B cell (primary cell): ENCODE data around the gene GALNT4. TPM values are rescaled to one million over a fixed set of nuclear protein-coding genes. Genes with fewer than 3 reads are reported as not detected.

ENCODE experiments used
- ATAC-seq: fragments of 200-7000 bp; cut with Tn5 transposase; one replicate; pipeline ENCODE4 v1.10.0; 2021; ENCODE audit warnings: low read depth, mild to moderate bottlenecking, moderate number of reproducible peaks, moderate library complexity
- CTCF ChIA-PET: fragments of 350-600 bp; sonication (Branson Sonifier 250); formaldehyde crosslinking; loops from one replicate; lab custom pipeline; 2021; ENCODE audit warnings: antibody characterized with exemption, inconsistent platforms; lab: Charles Lee
- POLR2A ChIA-PET: fragments of 350-600 bp; sonication (Branson Sonifier 250); formaldehyde crosslinking; loops from one replicate; lab custom pipeline; 2021; ENCODE audit warnings: antibody characterized with exemption; lab: Charles Lee
- DNase-seq: peaks from one replicate; pipeline ENCODE4 v3.0.0; 2013
- H2AFZ ChIP-seq: 2 replicates; pipeline ENCODE4 v1.6.1; 2012; ENCODE audit warnings: mild to moderate bottlenecking, low read depth, low read length; ENCODE audit not compliant: insufficient read depth, poor library complexity, severe bottlenecking
- H3K27ac ChIP-seq, 2 donors: 1 replicate in 1 of 2; 2 replicates in 1 of 2; pipeline ENCODE4 v1.5.1; 2012 to 2013; ENCODE audit warnings: low read length in 2 of 2, mild to moderate bottlenecking in 2 of 2, moderate library complexity in 1 of 2
- H3K27me3 ChIP-seq, 4 experiments: fragments of 200-600 bp in 1 of 4; sonication (generic) in 1 of 4; replicated peaks in 1 of 4; 1 replicate in 2 of 4; 2 replicates in 2 of 4; pipeline versions ENCODE4 v1.6.1 to v1.7.0; 2013 to 2016; ENCODE audit warnings: low read length in 3 of 4, mild to moderate bottlenecking in 2 of 4, mixed read lengths in 1 of 4, moderate library complexity in 1 of 4; ENCODE audit not compliant: insufficient read depth in 4 of 4, control insufficient read depth in 3 of 4; ENCODE audit errors: control extremely low read depth in 1 of 4
- H3K36me3 ChIP-seq, 2 experiments: replicated peaks in 1 of 2; 1 replicate in 1 of 2; 2 replicates in 1 of 2; pipeline versions ENCODE4 v1.6.1 to v1.7.1; 2013; ENCODE audit warnings: low read length in 1 of 2; ENCODE audit not compliant: insufficient read depth in 2 of 2, control insufficient read depth in 1 of 2; ENCODE audit errors: control extremely low read depth in 1 of 2, extremely low read depth in 1 of 2
- H3K4me1 ChIP-seq, 2 donors: fragments of 200-600 bp in 1 of 2; sonication (generic) in 1 of 2; 1 replicate in 1 of 2; 2 replicates in 1 of 2; pipeline versions ENCODE4 v1.5.1 to v1.6.1; 2013 to 2017; ENCODE audit warnings: low read length in 2 of 2; ENCODE audit not compliant: control insufficient read depth in 2 of 2, insufficient read depth in 2 of 2
- H3K4me2 ChIP-seq: replicated peaks from 2 replicates; pipeline ENCODE3; 2012; ENCODE audit warnings: mild to moderate bottlenecking, low read depth, low read length; ENCODE audit not compliant: poor library complexity, severe bottlenecking
- H3K4me3 ChIP-seq, 5 experiments: fragments of 200-600 bp in 1 of 5; sonication (generic) in 1 of 5; 1 replicate in 3 of 5; 2 replicates in 2 of 5; pipeline versions ENCODE4 v1.5.1 to v1.7.0; 2011 to 2016; ENCODE audit warnings: low read length in 4 of 5, mild to moderate bottlenecking in 4 of 5, low read depth in 2 of 5, control low read depth in 1 of 5, moderate library complexity in 1 of 5; ENCODE audit not compliant: insufficient read depth in 1 of 5; ENCODE audit errors: control extremely low read depth in 1 of 5, extremely low read depth in 1 of 5
- H3K79me2 ChIP-seq: fragments of 200-600 bp; sonication (generic); one replicate; pipeline ENCODE4 v1.6.0; 2016; ENCODE audit warnings: low read length; ENCODE audit not compliant: control insufficient read depth, insufficient read depth
- H3K9ac ChIP-seq: fragments of 200-600 bp; sonication (generic); 2 replicates; pipeline ENCODE4 v1.6.1; 2017; ENCODE audit warnings: mild to moderate bottlenecking, low read length, moderate library complexity
- H3K9me3 ChIP-seq, 3 donors: one replicate each; pipeline versions ENCODE4 v1.6.1 to v1.7.1; 2013; ENCODE audit warnings: low read length in 2 of 3; ENCODE audit not compliant: control insufficient read depth in 2 of 3, insufficient read depth in 1 of 3; ENCODE audit errors: control extremely low read depth in 1 of 3
- H4K20me1 ChIP-seq: 2 replicates; pipeline ENCODE4 v1.6.0; 2012; ENCODE audit warnings: mild to moderate bottlenecking, low read length; ENCODE audit not compliant: insufficient read depth, control insufficient read depth, poor library complexity, severe bottlenecking
- H3K27ac Mint-ChIP-seq: one replicate; pipeline ENCODE4 v1.8.0; 2021; ENCODE audit warnings: mixed read lengths
- H3K27me3 Mint-ChIP-seq: one replicate; pipeline ENCODE4 v1.8.0; 2021; ENCODE audit warnings: mixed read lengths
- H3K4me1 Mint-ChIP-seq: one replicate; pipeline ENCODE4 v1.8.0; 2021; ENCODE audit warnings: mixed read lengths
- H3K4me3 Mint-ChIP-seq: one replicate; pipeline ENCODE4 v1.8.0; 2021; ENCODE audit warnings: mixed read lengths
- H3K9me3 Mint-ChIP-seq: one replicate; pipeline ENCODE4 v1.8.0; 2022; ENCODE audit warnings: mixed read lengths; ENCODE audit not compliant: insufficient read depth
- EZH2 ChIP-seq: IDR thresholded peaks from 2 replicates; pipeline ENCODE4 v1.6.1; 2012; ENCODE audit warnings: borderline replicate concordance, low read depth, mild to moderate bottlenecking, moderate library complexity, low read length; ENCODE audit not compliant: insufficient read depth, poor library complexity, severe bottlenecking
- WGBS: methylation state at CpG from one replicate; pipeline ENCODE4 v1.1.5; 2013; ENCODE audit warnings: missing lambda C conversion rate; ENCODE audit not compliant: insufficient coverage; 5-methylcytosine and 5-hydroxymethylcytosine counted together
- intact Hi-C: fragments of 100-400 bp; cut with micrococcal nuclease; formaldehyde crosslinking; loops from one replicate; pipeline ENCODE4 v1.10.0; 2022
- polyA plus RNA-seq: library from polyadenylated mRNA; depleted of rRNA; stranded (reverse); fragments of >200 nt; gene quantifications from 2 replicates; pipeline ENCODE4 v1.2.3, GENCODE V29; 2012
- total RNA-seq, 2 donors: library from RNA; stranded (reverse); fragments of 120-200 nt in 1 of 2; gene quantifications; 1 replicate in 1 of 2; 2 replicates in 1 of 2; pipeline versions ENCODE4 v1.2.3 to v1.2.4, GENCODE V29; 2013 to 2022
- TF ChIP-seq, protein P1 (sequence below): fragments of 200-600 bp; IDR thresholded peaks from one replicate; pipeline ENCODE4 v1.8.0; 2022; ENCODE audit warnings: antibody characterized with exemption, mild to moderate bottlenecking

Gene GALNT4
- total and polyA plus RNA-seq, 2 donors (not counting 1 experiment from before 2014, with no cell fraction given): 4.9 to 10.3 TPM

DNA sequence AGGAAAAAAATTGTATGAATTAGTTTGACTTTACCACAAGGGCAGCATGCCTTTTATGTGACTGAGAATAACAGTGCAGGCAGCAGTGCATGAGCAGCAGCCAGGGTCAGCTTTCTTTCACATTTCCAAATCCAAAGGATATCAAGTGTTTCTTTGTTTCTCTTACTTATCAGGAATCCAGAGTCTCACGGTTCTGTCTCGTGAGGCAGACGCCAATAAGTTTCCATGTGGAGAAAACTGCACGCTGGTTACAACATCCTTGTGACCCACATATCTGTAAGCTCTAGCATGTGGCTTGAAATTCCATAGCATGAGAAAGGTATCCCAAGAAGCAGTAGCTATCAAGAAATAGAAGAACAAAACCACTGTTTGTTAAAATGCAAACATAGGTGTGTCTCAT lies 27.6 kb downstream of the GALNT4 start:
- no peak for DNase-seq
- Histone ChIP-seq H3K4me2 (no peak overlapping the region), H3K9ac (no peak overlapping the region), H2AFZ (no peak overlapping the region), H3K4me1 (peaks cover 34 to 36% of the 10 kb centered on the region in 2 donors), H3K79me2 (peaks cover 23% of the 10 kb centered on the region), H4K20me1 (no peaks in the 10 kb centered on the region), H3K9me3 (no peaks in the 10 kb centered on the region), H3K27me3 (no peaks in the 10 kb centered on the region), H3K36me3 (peaks cover 0 to 9% of the 10 kb centered on the region in 2 experiments), H3K4me3 (no peak overlapping the region), H3K27ac (no peak overlapping the region)
- Mint-ChIP-seq H3K27me3 (no peaks in the 10 kb centered on the region), H3K4me3 (no peak overlapping the region), H3K4me1 (peaks cover 33% of the 10 kb centered on the region), H3K27ac (no peak overlapping the region), H3K9me3 (no peaks in the 10 kb centered on the region)
- 96% methylated on average over 4 of the region's 4 CpGs for WGBS
- TF ChIP-seq, protein P1, sequence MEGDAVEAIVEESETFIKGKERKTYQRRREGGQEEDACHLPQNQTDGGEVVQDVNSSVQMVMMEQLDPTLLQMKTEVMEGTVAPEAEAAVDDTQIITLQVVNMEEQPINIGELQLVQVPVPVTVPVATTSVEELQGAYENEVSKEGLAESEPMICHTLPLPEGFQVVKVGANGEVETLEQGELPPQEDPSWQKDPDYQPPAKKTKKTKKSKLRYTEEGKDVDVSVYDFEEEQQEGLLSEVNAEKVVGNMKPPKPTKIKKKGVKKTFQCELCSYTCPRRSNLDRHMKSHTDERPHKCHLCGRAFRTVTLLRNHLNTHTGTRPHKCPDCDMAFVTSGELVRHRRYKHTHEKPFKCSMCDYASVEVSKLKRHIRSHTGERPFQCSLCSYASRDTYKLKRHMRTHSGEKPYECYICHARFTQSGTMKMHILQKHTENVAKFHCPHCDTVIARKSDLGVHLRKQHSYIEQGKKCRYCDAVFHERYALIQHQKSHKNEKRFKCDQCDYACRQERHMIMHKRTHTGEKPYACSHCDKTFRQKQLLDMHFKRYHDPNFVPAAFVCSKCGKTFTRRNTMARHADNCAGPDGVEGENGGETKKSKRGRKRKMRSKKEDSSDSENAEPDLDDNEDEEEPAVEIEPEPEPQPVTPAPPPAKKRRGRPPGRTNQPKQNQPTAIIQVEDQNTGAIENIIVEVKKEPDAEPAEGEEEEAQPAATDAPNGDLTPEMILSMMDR: no peak
- no peak for TF ChIP-seq EZH2
- intact Hi-C loops: no loop called here
- ATAC-seq: no peak
- ChIA-PET CTCF (interaction anchor here (0.8 to 1.2 kb wide), 3 partner anchors 29 to 479 kb away, joined by 3 read pairs; no protein-coding TSS in a partner anchor), POLR2A (no interaction called here)

- no peak for TF ChIP-seq EZH2
- intact Hi-C loops: no loop called here
- no peaks in the 10 kb centered on the region for H3K9me3 ChIP-seq
- H3K27ac ChIP-seq: peak overlapping the region; percentile 45 to 59
- ChIA-PET CTCF (interaction anchor here (1.1 to 1.8 kb wide), 5 partner anchors 23 to 33 kb away, joined by 3 to 7 read pairs (median 3); partner anchors contain the start of gene GALNT4), POLR2A (no interaction called here)
- no peaks in the 10 kb centered on the region for H3K27me3 ChIP-seq
- H3K27me3 Mint-ChIP-seq: no peaks in the 10 kb centered on the region
- H3K9ac ChIP-seq: no peak overlapping the region
- peak; percentile 25 for DNase-seq
- peaks cover 33% of the 10 kb centered on the region for H3K4me1 Mint-ChIP-seq
- peaks cover 0 to 24% of the 10 kb centered on the region in 2 experiments for H3K36me3 ChIP-seq
- peak overlapping the region; percentile 50 for H2AFZ ChIP-seq
- peak overlapping the region; percentile 71 for H3K27ac Mint-ChIP-seq
- peaks cover 34 to 36% of the 10 kb centered on the region in 2 donors for H3K4me1 ChIP-seq
- no peak overlapping the region for H3K4me3 ChIP-seq
- ATAC-seq: peak; percentile 59
- no peaks in the 10 kb centered on the region for H3K9me3 Mint-ChIP-seq
- H4K20me1 ChIP-seq: no peaks in the 10 kb centered on the region
- WGBS: 60% methylated on average over 3 of the region's 9 CpGs
- peak overlapping the region; percentile 64 for H3K4me3 Mint-ChIP-seq
- peak overlapping the region; percentile 58 for H3K4me2 ChIP-seq
- peaks cover 19% of the 10 kb centered on the region for H3K79me2 ChIP-seq
Measured at GRCh38 chr12:89494411-89495231, 30.0 kb downstream of the GALNT4 start.
